ENCODE results near the gene MRPS16.

Gene MRPS16

GRCh38 chr10:73233883-73234282, 18.6 kb downstream of the MRPS16 start:
- no peak for TF ChIP-seq POLR2AphosphoS5 (IDR thresholded peaks at IDR 0.05; ENCODE audit: low read depth, low read length)
- no peak for TF ChIP-seq POLR2A (IDR thresholded peaks at IDR 0.05; ENCODE audit: low read depth, low read length)
- TF ChIP-seq TAF1 (IDR thresholded peaks at IDR 0.05; ENCODE audit: borderline replicate concordance, low read depth, low read length): no peak
- DNase-seq (ENCODE audit: insufficient read length): no peak
- FAIRE-seq: no peak

GRCh38 chr10:73232887-73233286, 19.6 kb downstream of the MRPS16 start:
- no peak for FAIRE-seq
- DNase-seq (ENCODE audit: insufficient read length): no peak
- TF ChIP-seq POLR2A (IDR thresholded peaks at IDR 0.05; ENCODE audit: low read depth, low read length): no peak
- no peak for TF ChIP-seq TAF1 (IDR thresholded peaks at IDR 0.05; ENCODE audit: borderline replicate concordance, low read depth, low read length)
- no peak for TF ChIP-seq POLR2AphosphoS5 (IDR thresholded peaks at IDR 0.05; ENCODE audit: low read depth, low read length)

GRCh38 chr10:73229567-73229966, 22.9 kb downstream of the MRPS16 start:
- no peak for DNase-seq (ENCODE audit: insufficient read length)
- FAIRE-seq: no peak
- no peak for TF ChIP-seq POLR2A (IDR thresholded peaks at IDR 0.05; ENCODE audit: low read depth, low read length)
- no peak for TF ChIP-seq POLR2AphosphoS5 (IDR thresholded peaks at IDR 0.05; ENCODE audit: low read depth, low read length)
- no peak for TF ChIP-seq TAF1 (IDR thresholded peaks at IDR 0.05; ENCODE audit: borderline replicate concordance, low read depth, low read length)

- FAIRE-seq (no peak), DNase-seq (ENCODE audit: insufficient read length) (no peak)
- TF ChIP-seq TAF1 (IDR thresholded peaks at IDR 0.05; ENCODE audit: borderline replicate concordance, low read depth, low read length) (no peak), POLR2AphosphoS5 (IDR thresholded peaks at IDR 0.05; ENCODE audit: low read depth, low read length) (no peak), POLR2A (IDR thresholded peaks at IDR 0.05; ENCODE audit: low read depth, low read length) (no peak)
Observed at GRCh38 chr10:73228247-73228646, 24.2 kb downstream of the MRPS16 start.

GRCh38 chr10:73226663-73227062, 25.8 kb downstream of the MRPS16 start:
- TF ChIP-seq POLR2A (IDR thresholded peaks at IDR 0.05; ENCODE audit: low read depth, low read length) (no peak), POLR2AphosphoS5 (IDR thresholded peaks at IDR 0.05; ENCODE audit: low read depth, low read length) (no peak), TAF1 (IDR thresholded peaks at IDR 0.05; ENCODE audit: borderline replicate concordance, low read depth, low read length) (no peak)
- DNase-seq (ENCODE audit: insufficient read length) (no peak), FAIRE-seq (no peak)

GRCh38 chr10:73225518-73225917, 26.9 kb downstream of the MRPS16 start:
- no peak for FAIRE-seq
- TF ChIP-seq POLR2A (IDR thresholded peaks at IDR 0.05; ENCODE audit: low read depth, low read length) (no peak), POLR2AphosphoS5 (IDR thresholded peaks at IDR 0.05; ENCODE audit: low read depth, low read length) (no peak), TAF1 (IDR thresholded peaks at IDR 0.05; ENCODE audit: borderline replicate concordance, low read depth, low read length) (no peak)
- no peak for DNase-seq (ENCODE audit: insufficient read length)

- no peak for DNase-seq (ENCODE audit: insufficient read length)
- FAIRE-seq: no peak
- TF ChIP-seq TAF1 (IDR thresholded peaks at IDR 0.05; ENCODE audit: borderline replicate concordance, low read depth, low read length) (no peak), POLR2AphosphoS5 (IDR thresholded peaks at IDR 0.05; ENCODE audit: low read depth, low read length) (no peak), POLR2A (IDR thresholded peaks at IDR 0.05; ENCODE audit: low read depth, low read length) (no peak)
Observed at GRCh38 chr10:73220989-73221388, 31.5 kb downstream of the MRPS16 start.

- TF ChIP-seq POLR2AphosphoS5 (IDR thresholded peaks at IDR 0.05; ENCODE audit: low read depth, low read length) (no peak), TAF1 (IDR thresholded peaks at IDR 0.05; ENCODE audit: borderline replicate concordance, low read depth, low read length) (no peak), POLR2A (IDR thresholded peaks at IDR 0.05; ENCODE audit: low read depth, low read length) (no peak)
- FAIRE-seq: no peak
- DNase-seq (ENCODE audit: insufficient read length): no peak
Observed at GRCh38 chr10:73219384-73219783, 33.1 kb downstream of the MRPS16 start.

GRCh38 chr10:73218431-73219191, 33.8 kb downstream of the MRPS16 start:
- TF ChIP-seq POLR2A (IDR thresholded peaks at IDR 0.05; ENCODE audit: low read depth, low read length): no peak
- TF ChIP-seq TAF1 (IDR thresholded peaks at IDR 0.05; ENCODE audit: borderline replicate concordance, low read depth, low read length): no peak
- no peak for TF ChIP-seq POLR2AphosphoS5 (IDR thresholded peaks at IDR 0.05; ENCODE audit: low read depth, low read length)
- DNase-seq (ENCODE audit: insufficient read length) (no peak), FAIRE-seq (peak; percentile 79)

- DNase-seq (ENCODE audit: insufficient read length) (no peak), FAIRE-seq (no peak)
- TF ChIP-seq POLR2A (IDR thresholded peaks at IDR 0.05; ENCODE audit: low read depth, low read length) (no peak), POLR2AphosphoS5 (IDR thresholded peaks at IDR 0.05; ENCODE audit: low read depth, low read length) (no peak), TAF1 (IDR thresholded peaks at IDR 0.05; ENCODE audit: borderline replicate concordance, low read depth, low read length) (no peak)
Observed at GRCh38 chr10:73217628-73218027, 34.8 kb downstream of the MRPS16 start.

GRCh38 chr10:73215749-73216148, 36.7 kb downstream of the MRPS16 start:
- FAIRE-seq: no peak
- no peak for DNase-seq (ENCODE audit: insufficient read length)
- TF ChIP-seq TAF1 (IDR thresholded peaks at IDR 0.05; ENCODE audit: borderline replicate concordance, low read depth, low read length): no peak
- no peak for TF ChIP-seq POLR2AphosphoS5 (IDR thresholded peaks at IDR 0.05; ENCODE audit: low read depth, low read length)
- TF ChIP-seq POLR2A (IDR thresholded peaks at IDR 0.05; ENCODE audit: low read depth, low read length): no peak

- FAIRE-seq (no peak), DNase-seq (ENCODE audit: insufficient read length) (no peak)
- TF ChIP-seq POLR2AphosphoS5 (IDR thresholded peaks at IDR 0.05; ENCODE audit: low read depth, low read length) (no peak), POLR2A (IDR thresholded peaks at IDR 0.05; ENCODE audit: low read depth, low read length) (no peak), TAF1 (IDR thresholded peaks at IDR 0.05; ENCODE audit: borderline replicate concordance, low read depth, low read length) (no peak)
Observed at GRCh38 chr10:73211106-73211811, 41.2 kb downstream of the MRPS16 start.

All from GM12892 (cell line).